ENCODE data around the gene PDSS2. TPM values are rescaled to one million over a fixed set of nuclear protein-coding genes. Genes with fewer than 3 reads are reported as not detected.

Gene PDSS2
- total and polyA plus RNA-seq, 9 of the 15 experiments (the other 6 are each of a cell fraction or from before 2014, with no cell fraction given): 5.8 to 21.1 (median 12.0) TPM

DNA sequence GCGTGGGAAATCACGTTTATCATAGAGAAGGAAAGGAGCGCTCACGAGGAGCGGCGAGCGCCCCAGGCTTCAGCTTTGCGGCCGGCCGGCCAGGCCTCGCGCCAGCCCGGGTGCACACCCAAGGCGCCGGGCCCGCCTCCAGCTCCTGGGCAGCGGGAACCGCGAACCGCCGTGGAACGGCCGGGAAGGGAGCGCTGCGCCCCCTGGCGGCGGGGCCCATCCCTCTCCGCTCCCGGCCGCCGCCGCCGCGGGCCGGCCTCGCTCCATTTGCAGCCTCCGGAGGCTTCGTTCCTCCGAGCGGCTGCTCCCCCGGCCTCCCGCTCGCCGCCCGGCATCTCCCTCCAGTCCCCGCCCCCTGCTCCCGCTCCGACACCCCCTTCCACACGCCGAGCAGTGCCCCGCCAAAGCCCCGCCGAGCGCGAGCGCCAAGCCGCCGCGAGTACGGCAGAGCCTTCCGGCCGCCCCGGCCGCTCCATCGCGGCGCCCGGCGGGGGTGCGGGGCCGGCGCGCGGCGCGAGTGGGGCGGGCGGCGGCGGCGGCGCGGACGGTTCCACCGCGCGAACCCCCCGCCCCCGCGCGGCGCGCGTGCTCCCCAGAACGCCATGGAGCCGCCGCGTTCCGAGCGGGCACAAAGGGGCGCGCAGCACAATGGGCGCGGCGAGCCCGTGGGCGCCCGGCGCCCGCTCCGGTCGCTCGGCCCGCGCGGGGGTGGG is 345.0 kb downstream of the PDSS2 start (continued):
- TF ChIP-seq GATAD2B (IDR thresholded peaks at IDR 0.05; ENCODE audit: borderline replicate concordance): peak; percentile 99
- TF ChIP-seq, protein P1, sequence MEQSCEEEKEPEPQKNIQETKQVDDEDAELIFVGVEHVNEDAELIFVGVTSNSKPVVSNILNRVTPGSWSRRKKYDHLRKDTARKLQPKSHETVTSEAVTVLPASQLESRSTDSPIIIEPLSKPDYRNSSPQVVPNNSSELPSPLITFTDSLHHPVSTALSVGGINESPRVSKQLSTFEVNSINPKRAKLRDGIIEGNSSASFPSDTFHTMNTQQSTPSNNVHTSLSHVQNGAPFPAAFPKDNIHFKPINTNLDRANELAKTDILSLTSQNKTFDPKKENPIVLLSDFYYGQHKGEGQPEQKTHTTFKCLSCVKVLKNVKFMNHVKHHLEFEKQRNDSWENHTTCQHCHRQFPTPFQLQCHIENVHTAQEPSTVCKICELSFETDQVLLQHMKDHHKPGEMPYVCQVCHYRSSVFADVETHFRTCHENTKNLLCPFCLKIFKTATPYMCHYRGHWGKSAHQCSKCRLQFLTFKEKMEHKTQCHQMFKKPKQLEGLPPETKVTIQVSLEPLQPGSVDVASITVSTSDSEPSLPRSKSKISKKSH (CRISPR knock-in tag; IDR thresholded peaks at IDR 0.05): no peak
- TF ChIP-seq TEAD2 (tag; IDR thresholded peaks at IDR 0.05): no peak
- TF ChIP-seq POLR2B (IDR thresholded peaks at IDR 0.05; ENCODE audit: low read depth, partially characterized antibody): peak; percentile 27
- no peak for TF ChIP-seq ADNP (tag; IDR thresholded peaks at IDR 0.05)
- TF ChIP-seq YY1 (IDR thresholded peaks at IDR 0.05; ENCODE audit: borderline replicate concordance in 1 of 3, control insufficient read depth in 1 of 3, extremely low read depth in 1 of 3, insufficient read depth in 3 of 3, insufficient read length in 1 of 3, insufficient replicate concordance in 2 of 3, low read depth in 1 of 3, low read length in 2 of 3): peak in 2 of 3 experiments; percentile 72 to 79
- no peak for TF ChIP-seq TCF7L2 (IDR thresholded peaks at IDR 0.05; ENCODE audit: low read depth, low read length)
- TF ChIP-seq, protein P2, sequence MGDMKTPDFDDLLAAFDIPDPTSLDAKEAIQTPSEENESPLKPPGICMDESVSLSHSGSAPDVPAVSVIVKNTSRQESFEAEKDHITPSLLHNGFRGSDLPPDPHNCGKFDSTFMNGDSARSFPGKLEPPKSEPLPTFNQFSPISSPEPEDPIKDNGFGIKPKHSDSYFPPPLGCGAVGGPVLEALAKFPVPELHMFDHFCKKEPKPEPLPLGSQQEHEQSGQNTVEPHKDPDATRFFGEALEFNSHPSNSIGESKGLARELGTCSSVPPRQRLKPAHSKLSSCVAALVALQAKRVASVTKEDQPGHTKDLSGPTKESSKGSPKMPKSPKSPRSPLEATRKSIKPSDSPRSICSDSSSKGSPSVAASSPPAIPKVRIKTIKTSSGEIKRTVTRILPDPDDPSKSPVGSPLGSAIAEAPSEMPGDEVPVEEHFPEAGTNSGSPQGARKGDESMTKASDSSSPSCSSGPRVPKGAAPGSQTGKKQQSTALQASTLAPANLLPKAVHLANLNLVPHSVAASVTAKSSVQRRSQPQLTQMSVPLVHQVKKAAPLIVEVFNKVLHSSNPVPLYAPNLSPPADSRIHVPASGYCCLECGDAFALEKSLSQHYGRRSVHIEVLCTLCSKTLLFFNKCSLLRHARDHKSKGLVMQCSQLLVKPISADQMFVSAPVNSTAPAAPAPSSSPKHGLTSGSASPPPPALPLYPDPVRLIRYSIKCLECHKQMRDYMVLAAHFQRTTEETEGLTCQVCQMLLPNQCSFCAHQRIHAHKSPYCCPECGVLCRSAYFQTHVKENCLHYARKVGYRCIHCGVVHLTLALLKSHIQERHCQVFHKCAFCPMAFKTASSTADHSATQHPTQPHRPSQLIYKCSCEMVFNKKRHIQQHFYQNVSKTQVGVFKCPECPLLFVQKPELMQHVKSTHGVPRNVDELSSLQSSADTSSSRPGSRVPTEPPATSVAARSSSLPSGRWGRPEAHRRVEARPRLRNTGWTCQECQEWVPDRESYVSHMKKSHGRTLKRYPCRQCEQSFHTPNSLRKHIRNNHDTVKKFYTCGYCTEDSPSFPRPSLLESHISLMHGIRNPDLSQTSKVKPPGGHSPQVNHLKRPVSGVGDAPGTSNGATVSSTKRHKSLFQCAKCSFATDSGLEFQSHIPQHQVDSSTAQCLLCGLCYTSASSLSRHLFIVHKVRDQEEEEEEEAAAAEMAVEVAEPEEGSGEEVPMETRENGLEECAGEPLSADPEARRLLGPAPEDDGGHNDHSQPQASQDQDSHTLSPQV (IDR thresholded peaks at IDR 0.05): peak; percentile 75
- TF ChIP-seq, protein P3, sequence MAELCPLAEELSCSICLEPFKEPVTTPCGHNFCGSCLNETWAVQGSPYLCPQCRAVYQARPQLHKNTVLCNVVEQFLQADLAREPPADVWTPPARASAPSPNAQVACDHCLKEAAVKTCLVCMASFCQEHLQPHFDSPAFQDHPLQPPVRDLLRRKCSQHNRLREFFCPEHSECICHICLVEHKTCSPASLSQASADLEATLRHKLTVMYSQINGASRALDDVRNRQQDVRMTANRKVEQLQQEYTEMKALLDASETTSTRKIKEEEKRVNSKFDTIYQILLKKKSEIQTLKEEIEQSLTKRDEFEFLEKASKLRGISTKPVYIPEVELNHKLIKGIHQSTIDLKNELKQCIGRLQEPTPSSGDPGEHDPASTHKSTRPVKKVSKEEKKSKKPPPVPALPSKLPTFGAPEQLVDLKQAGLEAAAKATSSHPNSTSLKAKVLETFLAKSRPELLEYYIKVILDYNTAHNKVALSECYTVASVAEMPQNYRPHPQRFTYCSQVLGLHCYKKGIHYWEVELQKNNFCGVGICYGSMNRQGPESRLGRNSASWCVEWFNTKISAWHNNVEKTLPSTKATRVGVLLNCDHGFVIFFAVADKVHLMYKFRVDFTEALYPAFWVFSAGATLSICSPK (IDR thresholded peaks at IDR 0.05; ENCODE audit: borderline replicate concordance): no peak
- peak; percentile 100 for TF ChIP-seq SAFB (IDR thresholded peaks at IDR 0.05; ENCODE audit: borderline replicate concordance, low read depth, low read length)
- TF ChIP-seq, protein P4, sequence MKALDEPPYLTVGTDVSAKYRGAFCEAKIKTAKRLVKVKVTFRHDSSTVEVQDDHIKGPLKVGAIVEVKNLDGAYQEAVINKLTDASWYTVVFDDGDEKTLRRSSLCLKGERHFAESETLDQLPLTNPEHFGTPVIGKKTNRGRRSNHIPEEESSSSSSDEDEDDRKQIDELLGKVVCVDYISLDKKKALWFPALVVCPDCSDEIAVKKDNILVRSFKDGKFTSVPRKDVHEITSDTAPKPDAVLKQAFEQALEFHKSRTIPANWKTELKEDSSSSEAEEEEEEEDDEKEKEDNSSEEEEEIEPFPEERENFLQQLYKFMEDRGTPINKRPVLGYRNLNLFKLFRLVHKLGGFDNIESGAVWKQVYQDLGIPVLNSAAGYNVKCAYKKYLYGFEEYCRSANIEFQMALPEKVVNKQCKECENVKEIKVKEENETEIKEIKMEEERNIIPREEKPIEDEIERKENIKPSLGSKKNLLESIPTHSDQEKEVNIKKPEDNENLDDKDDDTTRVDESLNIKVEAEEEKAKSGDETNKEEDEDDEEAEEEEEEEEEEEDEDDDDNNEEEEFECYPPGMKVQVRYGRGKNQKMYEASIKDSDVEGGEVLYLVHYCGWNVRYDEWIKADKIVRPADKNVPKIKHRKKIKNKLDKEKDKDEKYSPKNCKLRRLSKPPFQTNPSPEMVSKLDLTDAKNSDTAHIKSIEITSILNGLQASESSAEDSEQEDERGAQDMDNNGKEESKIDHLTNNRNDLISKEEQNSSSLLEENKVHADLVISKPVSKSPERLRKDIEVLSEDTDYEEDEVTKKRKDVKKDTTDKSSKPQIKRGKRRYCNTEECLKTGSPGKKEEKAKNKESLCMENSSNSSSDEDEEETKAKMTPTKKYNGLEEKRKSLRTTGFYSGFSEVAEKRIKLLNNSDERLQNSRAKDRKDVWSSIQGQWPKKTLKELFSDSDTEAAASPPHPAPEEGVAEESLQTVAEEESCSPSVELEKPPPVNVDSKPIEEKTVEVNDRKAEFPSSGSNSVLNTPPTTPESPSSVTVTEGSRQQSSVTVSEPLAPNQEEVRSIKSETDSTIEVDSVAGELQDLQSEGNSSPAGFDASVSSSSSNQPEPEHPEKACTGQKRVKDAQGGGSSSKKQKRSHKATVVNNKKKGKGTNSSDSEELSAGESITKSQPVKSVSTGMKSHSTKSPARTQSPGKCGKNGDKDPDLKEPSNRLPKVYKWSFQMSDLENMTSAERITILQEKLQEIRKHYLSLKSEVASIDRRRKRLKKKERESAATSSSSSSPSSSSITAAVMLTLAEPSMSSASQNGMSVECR (CRISPR knock-in tag; IDR thresholded peaks at IDR 0.05): no peak
- peak; percentile 80 for TF ChIP-seq RBFOX2 (IDR thresholded peaks at IDR 0.05; ENCODE audit: low read depth, low read length)
